NCI-H128 (cell line): ENCODE measurements around the gene AZIN2.
"Not testable (repeated sequence)": the region's sequence is repeated elsewhere in the genome, so short reads cannot be mapped to it uniquely, and the experiment has no call there.

Experiments used
- DNase-seq: peaks from one replicate; lab custom pipeline; 2025; ENCODE audit not compliant: unreplicated experiment; lab: John Stamatoyannopoulos, UW

AZIN2 gene

DNA sequence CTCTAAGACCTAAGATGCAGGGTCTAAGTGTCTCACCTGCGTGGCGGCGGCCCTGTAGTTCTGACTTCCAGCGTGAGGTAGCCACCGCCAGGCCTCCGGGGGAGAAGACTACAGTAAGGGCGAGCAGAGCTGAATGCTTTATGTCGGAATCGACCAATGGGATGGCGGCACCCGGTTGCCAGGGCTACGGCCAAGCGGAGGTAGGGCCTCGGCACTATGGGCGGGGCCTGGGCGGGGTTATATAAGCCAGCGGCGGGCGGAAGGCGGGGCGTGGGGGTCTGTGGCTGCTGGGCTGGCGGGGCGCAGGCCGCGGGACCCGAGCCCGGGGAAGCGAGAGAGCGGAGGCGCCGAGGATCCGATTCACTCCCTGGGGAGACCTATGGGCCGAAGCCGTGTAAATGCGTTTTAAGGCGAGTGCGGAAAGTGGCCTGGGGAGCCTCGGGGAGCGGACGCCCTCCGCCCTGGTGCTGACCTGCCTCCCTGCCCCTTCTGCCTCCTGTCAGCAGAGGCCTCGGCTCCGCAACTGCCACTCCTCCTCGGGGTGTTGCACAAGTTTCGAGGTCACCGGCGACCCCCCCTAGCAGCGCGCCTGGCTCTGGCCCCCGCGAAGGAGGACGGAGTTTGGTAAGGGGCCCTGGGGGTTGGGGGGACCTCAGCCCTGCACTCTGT, at the start of gene AZIN2:
TSS of gene AZIN2 (plus strand) at position 269 of the 669 bp plus-strand sequence. CDS start 1,097 bp downstream, outside the sequence.
- peak; percentile 92 for DNase-seq

DNA sequence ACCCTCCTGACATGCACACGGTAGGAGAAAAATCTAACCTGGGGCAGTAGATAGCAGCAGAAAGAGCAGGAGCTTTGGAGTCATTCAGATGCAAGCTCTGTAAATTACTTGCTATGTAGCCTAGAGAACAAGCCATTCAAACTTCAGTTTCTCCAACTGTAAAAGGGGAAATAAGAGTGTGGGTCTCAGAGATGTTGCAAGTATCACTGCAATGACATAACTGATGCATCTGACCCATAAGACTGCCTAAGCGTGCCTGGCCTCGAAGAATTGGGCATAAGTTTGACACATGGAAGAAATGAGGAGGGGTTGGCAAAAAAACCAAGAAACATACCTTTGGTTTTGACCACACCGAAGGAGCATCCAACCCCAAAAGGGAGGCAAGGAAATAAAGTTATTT, 49.4 kb upstream of the AZIN2 start:
- DNase-seq: no peak

DNA sequence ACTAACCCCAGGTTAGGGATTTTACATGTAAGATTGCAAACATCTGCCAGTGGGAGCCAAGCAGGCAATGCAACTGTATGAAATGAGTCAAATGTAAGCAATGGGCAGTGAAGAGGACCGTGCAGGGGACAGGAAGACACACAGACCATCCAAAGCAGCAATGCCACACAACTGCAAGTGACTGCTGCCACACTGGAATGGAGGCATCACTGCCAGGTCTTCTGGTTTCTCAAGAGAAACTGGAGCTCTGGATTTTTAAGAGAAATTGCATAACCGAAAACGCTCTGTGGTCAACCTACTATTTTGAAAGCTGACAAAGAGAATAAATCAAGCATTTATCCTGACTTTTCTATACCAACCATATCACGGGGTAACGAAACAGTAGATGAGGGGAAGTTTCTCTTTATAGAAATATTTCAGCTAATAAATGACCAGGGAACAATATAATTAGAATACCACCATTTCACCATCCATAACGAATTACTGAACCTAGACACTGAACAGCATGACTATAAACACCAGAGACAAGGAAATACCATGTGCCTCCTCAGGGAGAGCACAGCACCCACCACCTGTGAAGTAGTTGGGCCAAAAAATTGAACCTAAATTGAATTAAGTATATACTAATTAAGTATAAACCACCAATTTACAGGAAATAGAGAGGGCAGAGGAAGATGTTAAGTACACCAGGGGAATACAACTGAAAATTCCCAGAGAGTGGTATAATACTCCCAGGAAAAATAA, 48.7 kb upstream of the AZIN2 start:
- DNase-seq: no peak

DNA sequence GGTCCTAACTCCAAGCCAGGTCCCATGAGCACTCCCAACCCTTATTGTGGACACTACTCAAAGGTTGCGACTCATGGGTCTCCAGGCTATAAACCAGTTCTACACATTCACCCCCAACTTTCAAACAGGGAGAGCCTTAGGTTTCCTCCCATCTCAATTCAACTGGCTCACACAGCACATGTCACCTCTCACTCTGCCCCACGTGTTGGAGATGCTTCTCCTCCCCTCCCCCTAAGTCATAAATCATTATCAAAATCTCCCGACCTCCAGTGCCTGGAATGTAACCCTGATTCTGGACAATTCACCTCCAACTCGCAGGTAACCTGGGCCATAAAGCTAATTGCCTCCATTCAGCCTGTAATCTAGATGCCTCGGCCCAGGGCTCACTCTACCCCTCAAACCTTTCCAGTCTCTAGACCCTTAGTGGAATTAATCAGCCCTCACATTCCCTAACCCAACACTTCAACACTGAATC, 44.9 kb upstream of the AZIN2 start:
- no peak for DNase-seq

DNA sequence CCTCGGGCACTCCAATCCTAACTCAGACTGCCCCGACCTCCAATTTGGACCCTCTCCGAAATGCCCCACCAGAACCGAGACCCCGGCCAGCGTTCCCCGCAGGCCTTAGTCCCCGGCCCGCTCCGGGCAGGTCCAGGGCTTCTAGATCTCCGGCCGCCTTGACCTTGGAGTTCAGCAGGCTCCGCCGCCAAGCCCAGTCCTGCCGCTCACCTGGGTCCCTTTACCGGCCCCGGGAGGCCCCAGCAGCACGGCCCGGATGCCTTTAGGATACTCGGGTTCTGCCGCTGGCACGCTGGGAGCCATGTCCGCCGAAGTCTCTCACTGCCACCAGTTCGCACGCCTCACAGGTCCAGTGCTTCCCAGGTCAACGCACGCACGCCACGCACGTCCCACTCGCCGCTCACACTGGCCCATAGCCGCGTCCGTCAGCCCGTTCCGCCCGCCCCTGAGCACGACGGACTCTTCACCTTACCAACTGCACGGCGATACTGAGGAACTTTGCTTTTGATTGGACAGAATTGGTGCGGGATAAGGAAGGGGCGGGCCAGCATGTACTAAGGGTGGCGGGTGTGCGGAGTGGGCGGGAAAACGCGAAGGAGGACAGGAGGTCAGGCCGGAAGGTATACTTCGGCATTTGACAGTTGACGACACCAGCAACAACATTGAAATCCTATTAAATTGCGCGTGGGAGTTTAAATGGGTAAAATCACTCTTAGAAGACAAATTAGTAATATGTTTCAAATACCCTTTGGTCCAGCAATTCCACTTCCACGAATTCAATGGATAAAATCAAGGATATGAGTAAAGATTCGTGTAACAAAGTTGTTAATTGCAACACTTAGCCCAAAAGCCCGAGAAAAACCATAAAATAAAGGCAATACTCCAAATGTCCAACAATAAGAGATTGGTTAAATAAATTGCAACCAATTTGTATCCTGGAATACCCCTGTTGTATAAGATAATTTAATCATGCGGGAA, 44.1 kb upstream of the AZIN2 start, which contains the start of gene AK2:
TSS of gene AK2 (minus strand) at position 358 of the 978 bp plus-strand sequence. CDS start at position 303, 55 bp downstream.
- peak; percentile 97 for DNase-seq

DNA sequence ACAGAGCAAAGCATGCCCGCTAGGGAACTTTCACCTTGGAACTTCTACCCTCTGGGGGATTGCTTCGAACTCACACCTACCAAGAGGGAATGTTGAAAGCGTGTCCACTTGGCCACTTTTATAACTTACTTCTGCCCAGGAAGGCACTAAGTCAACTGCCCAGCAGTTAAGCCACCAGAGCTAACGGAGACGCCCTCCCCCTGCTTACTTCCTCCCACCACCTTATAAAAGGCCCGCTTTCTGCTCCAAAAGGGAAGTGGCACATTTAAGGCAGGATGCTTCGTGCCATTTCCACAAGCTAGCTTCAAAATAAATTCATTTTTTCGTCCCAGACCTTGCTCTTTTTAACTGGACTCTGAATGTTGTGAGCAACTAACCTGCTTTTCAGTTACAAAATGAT, 41.1 kb upstream of the AZIN2 start:
- no peak for DNase-seq

DNA sequence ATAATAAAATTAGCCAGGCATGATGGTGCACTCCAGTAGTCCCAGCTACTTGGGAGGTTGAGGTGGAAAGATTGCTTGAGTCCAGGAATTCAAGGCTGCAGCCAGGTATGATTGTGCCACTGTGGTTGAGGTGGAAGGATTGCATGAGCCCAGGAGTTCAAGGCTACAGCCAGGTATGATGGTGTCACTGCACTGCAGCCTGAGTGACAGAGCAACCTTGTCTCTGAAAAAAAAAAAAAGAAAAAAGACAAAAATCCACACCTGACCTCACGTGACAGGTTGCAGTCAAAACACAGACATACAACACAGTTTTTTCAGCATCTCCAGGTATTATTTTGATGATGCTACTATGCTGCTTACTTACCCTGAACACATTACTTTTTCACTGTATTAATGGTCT, 39.9 kb upstream of the AZIN2 start:
- no peak for DNase-seq

DNA sequence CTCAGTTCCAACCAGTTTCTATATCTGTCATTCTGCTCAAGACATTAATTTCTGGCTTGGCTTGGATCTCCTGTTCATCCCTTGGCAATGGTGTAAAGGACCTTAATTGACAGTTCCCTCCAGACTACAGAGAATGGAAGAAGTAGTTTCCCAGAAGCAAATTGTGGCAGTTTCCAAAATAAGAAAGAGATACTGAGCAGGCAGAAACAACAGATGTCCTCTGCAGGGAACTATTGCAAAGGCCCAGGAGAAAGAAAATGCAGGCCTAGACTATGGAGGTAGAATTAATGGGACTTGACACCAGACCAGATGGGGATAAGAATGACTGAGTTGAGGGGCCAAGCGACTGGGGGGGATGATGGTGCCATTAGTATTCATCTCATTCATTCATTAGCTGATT, 38.1 kb upstream of the AZIN2 start:
- no peak for DNase-seq

DNA sequence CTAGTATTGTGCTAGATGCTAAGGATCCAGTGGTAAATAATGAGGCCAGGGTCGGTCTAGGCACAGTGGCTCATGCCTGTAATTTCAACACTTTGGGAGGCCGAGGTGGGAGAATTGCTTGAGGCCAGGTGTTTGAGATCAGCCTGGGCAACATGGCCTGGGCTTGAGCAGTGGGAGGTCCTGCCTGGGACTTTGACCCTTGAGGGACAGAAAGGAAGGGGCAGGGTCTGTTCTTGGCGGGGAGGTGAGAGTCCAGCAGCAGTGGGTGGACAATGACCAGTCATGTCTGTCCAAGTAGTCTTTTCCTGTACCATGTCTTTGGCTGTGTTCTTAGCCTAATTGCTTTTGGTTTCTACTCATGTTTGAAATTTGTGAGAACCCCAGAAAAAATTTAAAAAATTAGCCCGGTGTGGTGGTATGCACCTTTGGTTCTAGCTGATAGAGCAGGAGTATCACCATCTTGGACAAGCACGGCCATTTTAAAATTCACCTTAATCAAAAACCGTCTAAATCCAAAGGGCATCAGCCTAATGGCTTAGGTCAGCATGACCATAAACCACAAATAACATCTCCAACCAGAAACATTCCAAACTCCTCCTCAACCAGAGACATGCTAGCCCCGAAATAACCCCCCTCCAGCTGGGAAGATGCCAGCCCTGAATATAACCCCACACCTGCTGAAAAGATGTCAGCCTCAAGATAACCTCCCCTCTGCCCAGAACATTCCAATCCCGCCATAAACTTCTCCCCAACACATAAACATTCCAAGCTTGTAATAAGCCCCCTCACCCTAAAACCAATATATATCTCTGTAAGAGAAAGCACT, 37.5 kb upstream of the AZIN2 start:
- DNase-seq: no peak

DNA sequence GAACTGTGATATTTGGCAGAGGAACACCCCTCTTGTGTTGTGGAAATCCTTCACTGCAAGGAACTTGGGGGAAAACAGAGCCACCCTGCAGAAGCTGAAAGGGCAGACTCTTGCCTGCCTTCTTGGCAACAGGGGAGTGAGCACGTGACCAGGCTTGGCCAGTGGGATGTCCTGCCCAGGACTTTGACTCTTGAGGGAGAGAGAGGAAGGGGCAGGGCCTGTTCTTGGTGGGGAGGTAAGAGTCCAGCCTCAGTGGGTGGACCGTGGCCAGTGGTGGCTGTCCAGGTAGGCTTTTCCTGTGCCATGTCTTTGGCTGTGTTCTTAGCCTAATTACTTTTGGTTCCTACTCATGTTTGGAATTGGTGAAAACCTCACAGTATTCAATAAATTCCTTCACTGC, 35.7 kb upstream of the AZIN2 start:
- no peak for DNase-seq

DNA sequence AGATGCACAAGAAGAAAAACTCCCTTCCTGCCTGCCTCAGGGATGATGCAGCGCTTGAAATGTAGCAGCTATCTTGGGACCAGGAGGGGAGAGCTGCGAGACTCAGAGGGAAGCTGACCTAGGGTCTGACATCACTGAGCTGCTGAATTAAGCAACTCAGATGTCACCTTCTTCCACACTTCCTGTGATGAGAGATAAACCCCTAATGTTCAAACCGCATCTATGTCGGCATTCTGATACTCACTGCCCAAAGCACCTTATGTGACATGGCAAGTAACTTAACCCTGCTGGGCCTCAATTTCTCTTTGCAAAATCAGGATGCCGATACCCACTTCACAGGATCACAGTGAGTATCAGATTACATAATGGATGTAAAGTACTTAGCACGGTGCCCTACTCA, 35.1 kb upstream of the AZIN2 start:
- DNase-seq: no peak

DNA sequence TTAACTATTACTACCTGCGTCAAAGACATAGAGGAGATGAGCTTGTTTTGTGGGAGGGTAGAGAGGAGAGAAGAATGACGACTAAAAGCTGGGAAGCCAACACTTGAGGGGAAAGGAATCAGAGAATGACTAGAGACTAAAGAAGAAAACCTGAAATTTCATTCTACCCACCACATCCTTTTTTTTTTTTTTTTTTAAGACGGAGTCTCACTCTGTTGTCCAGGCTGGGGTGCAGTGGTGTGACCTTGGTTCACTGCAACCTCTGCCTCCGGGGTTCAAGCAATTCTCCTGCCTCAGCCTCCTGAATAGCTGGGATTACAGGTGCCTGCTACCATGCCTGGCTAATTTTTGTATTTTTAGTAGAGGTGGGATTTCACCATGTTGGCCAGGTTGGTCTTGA, 34.7 kb upstream of the AZIN2 start:
- not testable (repeated sequence) for DNase-seq

DNA sequence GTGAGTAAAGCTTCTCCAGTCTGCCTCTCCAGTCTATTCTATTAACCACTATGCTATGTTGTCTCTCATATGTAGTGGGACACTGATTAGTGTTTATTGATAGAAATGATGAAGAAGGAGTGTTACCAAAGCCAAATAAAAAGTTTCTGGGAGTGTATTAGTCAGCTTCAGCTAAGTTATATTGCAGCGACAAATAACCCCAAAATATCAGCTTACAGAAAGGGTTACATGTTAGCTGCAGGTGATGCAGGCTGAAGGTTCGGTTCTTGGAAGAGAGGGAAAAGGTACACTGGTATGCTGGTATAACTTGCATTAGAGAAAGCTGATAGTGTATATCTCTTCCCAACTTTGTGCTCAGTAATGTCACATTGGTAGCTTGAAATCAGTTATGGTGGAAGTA, 33.7 kb upstream of the AZIN2 start:
- no peak for DNase-seq

DNA sequence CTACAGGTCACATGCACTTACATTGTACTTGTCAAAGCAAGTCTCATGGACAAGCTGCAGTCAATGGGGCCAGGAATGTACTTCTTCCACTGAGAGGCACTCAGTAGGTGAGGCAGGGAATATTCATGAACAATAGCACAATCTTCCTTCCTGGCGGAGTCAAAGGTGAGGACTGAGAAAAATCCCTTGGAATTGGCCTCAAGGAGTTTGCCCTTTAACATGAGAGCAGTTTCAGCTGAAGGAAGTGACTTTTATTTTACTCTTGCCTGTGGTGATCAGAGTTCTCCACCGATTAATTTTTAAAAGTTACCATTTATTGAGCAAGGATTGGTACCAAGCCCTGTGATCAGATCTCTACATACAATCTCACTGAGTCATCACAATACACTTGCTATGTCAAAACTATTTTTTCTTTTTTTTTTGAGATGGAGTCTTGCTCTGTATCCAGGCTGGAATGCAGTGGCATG, 33.1 kb upstream of the AZIN2 start:
- DNase-seq: no peak

DNA sequence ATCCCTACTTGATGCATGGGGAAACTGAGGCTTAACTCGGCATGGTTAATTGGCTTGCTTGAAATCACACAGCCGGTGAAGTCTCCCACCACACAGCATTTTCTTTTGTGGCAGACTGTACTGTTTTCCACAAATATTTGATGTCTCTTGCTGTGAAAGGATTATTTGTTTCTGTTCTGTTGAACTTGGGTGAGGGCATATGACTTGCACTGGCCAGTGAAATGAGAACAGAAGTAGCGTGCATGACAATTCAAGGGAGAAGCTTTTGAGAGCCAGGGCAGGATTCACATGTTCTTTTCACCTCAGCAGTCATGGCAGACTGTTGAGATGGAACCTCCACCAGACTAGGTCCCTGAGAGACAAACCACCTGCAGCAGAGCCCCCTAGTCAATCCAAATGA, 32.5 kb upstream of the AZIN2 start:
- DNase-seq: no peak

DNA sequence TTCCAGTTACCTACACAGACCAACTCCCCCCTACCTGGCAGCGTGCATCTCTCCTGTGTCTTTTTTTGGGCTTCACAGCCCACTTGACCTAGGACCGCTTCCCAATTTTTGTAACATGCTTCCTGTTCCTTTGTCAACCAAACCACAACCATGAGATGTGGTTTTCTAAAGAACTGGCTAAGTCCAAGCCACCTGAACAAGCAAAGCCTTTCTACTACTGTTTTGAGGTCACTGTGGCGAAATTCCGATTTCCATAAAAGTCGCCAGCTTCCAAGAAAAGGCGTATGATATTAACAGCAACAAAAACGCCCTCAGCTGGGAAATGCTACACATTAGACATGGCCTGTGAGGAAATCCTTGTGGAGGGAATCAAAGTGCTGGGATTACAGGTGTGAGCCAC, 31.6 kb upstream of the AZIN2 start:
- DNase-seq: no peak

DNA sequence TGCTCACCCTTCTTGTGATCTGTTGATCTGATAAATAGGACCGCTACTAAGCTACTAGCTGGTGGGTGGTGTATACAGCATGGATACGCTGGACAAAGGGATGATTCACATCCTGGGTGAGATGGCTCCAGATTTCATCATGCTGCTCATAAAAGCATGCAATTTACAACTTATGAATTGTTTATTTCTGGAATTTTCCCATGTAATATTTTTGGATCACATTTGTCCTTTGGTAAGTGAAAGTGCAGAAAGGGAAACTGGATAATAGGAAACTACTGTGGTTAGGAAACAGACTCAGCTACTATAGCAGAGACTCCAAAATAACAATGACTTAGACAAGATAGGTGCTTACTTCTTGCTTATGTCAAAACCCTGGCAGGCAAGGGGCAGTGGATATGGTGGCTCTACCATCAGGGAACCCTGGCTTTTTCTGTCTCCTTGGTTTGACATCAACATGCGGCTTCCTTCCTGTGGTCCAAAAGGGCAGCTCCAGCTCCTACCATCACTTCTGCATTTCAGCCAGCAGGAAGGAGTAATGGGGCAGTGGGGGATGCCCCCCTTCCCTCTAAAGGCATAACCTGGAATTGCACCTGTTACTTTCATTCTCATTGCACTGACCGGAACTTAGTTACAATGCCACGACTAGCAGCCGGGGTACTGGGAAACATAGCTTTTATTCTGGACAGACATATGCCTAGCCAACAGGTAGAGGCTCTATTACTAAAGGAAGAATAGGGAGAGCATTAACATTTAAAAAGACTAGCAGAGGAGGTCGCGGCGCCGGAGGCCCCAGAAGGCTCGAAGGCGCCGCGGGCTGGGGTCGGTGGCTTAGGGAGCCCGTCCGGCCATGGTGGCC, 30.5 kb upstream of the AZIN2 start:
- DNase-seq: no peak

DNA sequence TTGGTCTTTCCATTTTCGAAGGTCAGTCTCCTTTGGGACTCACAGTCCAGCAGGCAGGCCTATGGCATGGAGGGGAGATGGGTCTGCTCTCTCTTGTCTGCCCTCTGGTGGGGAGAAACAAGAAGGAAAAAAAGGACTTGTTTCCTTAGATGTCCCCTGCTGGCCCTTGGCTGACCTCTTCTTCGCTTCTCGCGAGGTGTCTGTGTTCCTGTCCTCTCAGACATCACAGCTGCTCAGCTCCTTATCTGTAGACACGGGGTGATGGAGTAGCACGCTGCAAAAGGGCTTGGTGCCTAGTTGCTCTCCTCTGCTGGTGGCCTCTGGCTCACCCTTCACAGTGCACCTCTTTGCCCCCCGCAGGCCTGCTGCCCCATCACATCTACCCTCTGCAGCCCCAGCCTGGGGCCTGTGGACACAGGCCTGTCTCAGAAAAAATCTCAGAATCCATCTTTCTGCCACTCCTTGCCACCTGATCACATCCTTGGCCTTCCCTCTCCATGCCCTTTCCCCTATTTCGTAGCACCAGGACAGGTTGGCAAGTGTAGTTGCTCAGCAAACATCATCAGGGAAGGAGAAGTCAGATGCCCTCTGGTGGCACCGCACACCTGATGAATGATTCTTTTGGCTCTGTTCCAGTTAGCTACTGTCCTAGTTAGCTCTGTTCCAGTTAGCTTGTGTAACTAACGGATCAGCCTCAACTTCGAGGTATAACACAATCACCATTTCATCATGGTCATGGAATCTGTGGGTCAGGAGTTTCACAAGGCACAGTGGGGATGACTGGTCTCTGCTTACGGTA, 25.5 kb upstream of the AZIN2 start:
- DNase-seq: no peak

DNA sequence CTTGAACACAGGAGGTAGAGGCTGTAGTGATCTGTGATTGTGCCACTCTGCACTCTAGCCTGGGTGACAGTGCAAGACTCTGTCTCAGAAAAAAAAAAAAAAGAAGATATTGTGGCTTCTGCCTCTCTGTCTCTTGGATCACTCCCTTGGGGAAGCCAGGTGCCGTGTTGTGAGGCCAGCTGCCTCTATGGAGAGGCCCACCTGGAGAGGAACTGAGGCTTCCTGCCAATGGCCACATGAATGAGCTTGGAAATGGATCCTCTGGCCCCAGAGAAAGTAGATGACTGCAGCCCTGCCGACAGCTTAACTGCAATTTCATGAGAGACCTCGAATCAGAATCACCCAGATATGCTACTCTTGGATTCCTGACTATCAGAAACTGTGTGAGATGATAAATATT, 24.5 kb upstream of the AZIN2 start:
- DNase-seq: no peak
